Stimulated activated CD4-positive, alpha-beta T cell treated with anti-CD3 and anti-CD28 coated beads, Interleukin-1b, Interleukin-23, amount 100 ng/mL, for 48 hours (primary cell): ENCODE measurements around the gene TMEM132C.

ENCODE experiments used
- DNase-seq: peaks from one replicate; pipeline ENCODE4 v3.0.0-alpha.2; 2020

The TMEM132C gene

DNA sequence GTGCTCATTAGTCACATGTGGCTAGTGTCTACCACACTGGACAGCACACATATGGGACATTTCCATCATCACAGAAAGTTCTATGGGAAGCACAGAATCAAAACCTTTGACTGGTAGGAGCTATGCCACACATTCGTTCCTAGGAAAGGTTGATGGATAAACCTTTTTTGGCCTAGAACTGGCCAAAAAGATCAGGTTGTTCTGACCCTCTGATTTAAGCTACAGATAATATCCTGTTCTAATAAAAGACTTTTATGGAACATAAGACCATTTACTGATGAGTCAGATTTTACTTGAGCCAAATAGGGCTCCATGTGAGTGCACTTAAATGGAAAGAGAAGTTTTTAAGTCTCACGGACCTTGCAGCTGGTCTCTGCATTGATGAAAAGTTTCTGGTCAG, 413.6 kb downstream of the TMEM132C start:
- no peak for DNase-seq

DNA sequence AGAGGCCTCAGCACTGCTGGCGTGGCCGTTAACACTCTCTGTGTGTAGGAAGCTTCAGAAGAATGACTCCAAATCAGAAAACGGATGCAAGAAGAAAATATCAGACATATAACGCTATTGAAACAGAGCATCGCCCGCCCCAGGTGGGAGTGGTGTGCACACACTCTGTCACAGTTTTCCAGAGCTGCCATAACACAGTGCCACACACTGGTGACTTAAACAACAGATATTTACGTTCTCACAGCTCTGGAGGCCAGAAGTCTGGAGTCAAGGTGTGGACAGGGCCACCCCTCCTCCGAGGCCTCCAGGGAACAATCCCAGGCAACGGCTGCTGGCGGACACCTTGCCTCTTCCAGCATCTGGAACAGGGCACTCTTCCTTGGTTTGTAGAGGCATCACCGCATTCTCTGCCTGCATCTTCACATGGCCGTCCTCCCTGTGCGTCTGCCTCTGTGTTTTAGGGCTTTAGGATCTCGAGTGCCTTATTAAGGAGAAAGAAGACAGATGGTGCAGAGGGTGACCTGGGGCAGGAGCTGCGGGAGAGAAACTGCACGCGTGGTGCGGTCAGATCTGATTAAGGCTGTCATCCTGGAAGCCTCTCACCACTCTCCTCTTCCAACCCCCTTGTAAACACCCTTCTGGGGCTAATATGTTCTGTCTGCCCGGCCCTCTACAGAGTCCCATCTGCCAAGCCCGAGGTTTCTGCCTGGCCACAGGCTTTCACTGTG, 415.7 kb downstream of the TMEM132C start:
- no peak for DNase-seq

DNA sequence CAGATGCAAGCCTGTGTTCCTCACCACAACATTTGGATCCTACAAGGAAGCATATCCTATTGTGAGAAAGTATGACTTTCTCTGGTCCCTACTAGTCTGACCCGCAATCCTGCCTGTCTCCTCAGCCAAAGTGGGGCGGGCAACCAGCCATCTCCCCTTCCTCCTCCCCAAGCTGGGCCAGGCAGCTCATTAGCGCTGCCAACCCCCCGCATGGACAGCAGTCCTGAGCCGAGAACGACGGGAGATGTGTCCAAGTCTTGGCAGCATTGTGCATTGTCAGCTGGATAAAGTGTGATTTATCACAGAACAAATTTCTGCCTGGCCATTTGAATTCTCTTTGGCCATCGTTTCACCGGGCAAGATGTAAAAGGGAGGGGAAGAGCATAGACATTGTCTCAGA, 417.4 kb downstream of the TMEM132C start:
- no peak for DNase-seq

DNA sequence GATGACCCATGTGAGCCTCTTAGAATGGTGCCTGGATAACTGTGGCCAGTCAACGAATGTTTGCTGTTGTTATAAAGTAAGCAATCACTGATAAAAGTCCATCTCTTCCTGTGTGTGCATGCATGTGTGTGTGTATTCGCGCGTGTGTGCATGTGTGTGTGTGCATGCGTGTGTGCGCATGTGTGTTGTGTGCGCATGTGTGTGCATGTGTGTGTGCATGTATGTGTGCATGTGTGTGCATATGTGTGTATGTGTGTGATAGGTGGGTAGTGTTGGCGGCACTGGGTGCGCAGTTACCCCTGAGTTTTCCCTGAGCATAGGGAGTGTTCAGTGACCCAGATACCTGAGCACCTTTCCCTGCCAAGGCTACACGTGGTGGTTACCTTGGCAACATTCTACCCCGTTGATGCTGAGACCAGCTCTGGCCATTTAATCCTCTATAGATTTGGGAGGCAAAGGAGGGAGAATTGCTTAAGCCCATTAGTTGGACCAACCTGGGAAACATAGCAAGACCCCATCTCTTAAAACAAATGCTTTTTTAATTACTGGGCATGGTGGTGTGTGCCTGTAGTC, 419.0 kb downstream of the TMEM132C start:
- DNase-seq = no peak

DNA sequence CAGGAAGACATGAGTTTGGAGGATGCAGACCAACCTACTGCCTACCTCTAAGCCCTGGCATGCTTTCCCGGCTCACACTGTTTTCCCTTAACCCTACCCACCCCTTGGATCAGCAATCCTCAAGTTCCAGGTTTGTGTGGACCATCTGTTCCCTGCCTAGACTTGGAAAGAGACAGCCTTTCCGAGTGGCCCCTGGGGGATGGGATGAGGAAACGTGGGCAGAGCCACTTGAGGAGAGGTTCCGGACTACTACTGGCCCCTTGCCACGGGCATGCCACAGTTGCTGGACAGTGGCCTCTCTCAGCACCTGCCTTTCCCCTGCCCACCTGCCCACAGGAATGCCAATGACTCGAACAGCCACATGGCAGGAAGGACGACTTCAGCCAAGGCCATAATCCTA, 420.9 kb downstream of the TMEM132C start:
- no peak for DNase-seq

DNA sequence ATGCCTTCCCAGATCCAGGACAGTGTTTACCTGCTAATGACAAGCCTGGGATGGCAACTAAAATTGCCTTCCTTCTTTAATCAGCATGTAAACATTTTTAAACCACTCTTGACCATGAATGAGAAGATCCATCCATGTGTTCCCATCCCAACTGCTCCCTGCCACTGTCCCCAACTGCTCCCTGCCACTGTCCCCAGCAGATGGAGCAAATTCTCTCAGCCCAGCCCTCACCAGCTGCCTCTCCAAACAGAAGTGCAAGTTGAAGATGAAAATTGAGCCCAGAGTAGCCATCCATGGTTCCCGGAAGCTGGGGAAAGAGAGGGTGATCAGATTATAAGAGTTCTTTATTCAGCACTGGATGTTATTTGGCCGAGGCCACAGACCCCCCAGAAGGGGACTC, 423.7 kb downstream of the TMEM132C start:
- DNase-seq = no peak

DNA sequence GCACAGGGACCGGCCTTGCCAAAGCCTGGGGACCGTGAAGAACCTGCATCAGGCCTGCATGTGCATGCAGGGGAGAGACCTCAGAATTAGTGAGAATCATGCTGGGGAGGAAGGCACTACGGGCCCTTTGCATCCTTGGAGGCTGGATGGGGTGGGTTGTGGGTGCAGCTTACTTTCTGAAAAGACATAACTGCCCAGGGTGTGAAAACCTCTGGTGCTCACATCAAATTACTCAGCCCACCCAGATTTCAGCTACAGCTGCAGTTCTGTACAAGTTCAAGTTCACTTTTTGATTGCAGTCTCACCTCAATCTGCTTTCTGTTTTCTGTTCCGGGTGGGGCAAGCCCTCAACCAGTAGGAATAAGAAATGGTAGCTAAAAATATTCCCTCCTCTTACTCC, 426.1 kb downstream of the TMEM132C start:
- no peak for DNase-seq

DNA sequence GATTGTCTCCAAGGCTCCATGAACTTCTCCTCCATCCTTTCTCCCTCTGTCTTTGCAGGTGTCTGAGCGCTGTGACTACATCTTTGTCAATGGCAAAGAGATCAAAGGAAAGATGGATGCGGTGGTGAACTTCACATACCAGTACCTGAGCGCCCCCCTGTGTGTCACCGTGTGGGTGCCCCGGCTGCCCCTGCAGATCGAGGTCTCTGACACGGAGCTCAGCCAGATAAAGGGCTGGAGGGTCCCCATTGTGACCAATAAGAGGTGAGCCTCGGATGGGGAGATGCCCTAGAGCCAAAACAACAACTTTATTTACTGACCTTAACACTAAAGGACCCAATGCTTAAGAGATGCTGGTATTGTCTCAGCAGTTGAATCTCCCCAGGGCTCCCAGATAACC, 426.8 kb downstream of the TMEM132C start:
- DNase-seq = no peak

DNA sequence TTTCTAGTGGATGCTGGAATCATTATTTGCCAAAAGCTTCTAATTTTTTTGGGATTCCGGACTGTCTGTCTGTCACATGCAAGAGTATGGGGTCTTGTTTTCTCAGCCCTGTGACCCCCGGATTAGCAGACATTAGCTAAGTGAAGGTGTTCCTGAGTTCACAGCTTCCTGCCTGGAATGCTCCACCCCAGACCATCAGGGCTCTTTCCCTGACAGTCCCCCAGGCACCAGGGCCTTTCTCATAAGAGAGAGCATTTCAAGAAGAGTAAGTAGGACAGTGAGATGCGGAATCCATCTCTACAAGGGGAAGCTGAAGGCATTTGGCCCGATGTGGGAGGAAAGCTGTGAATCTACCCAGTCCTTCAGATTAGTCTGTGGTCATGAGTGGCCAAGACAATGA, 427.5 kb downstream of the TMEM132C start:
- DNase-seq = no peak

DNA sequence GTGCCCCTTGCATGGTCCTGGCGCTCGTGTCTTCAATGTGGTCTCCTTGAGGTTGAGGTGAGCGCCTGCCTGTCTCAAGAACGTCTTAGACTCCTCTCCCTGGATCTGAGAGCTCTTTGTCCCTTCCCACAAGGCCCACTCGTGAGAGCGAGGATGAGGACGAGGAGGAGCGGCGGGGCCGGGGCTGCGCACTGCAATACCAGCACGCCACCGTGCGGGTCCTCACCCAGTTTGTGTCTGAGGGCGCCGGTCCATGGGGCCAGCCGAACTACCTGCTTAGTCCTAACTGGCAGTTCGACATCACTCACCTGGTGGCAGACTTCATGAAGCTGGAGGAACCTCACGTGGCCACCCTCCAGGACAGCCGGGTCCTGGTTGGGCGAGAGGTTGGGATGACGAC, 428.7 kb downstream of the TMEM132C start:
- no peak for DNase-seq

DNA sequence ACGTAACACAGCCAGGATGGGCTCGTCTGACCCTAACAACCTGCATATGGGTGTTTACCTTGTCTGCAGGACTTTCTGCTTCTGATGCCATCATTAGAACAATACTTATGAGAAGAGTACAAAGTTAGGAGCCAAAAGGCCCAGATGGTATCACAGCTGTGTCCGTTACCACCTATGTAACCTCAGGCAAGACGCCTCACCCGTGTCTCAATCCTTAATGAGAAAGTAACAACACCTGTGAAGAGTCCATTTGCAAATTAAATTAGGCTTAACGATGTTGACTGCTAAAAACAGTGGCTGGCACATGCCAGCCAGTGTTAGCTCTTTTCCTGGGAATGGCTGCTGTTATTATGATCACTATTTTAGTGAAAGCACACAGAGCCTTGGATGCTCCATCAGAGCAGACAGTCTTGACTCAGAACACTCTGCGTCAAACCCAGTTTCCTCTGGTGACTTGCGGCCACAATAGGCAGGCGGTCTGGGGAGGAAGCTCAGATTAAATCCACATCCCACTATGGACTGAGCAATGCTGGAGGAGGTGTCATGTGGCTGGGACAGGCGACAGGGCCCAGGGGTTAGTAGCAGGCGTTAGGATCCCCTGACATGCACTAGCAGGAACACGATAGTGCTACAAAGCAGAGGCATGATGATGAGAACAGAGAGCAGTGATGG, 431.5 kb downstream of the TMEM132C start:
- no peak for DNase-seq

DNA sequence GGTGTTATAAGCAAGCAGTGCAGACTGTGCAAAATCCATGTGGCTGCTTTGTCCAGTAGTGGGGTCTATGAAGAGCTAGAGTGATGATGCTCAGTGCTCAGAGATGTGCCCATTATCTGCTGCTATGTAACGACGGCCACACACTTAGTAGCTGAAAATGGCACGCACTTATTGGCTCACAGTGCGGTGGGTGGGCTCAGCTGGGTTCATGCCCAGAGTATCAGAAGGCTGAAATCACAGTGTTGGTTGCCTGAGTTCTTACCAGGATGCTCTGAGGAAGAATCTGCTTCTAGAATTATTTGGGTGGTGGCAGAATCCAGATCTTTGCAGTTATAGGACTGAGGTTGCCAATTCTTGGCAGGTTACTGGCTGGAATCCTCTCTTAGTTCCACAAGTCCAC, 432.1 kb downstream of the TMEM132C start:
- DNase-seq = no peak

DNA sequence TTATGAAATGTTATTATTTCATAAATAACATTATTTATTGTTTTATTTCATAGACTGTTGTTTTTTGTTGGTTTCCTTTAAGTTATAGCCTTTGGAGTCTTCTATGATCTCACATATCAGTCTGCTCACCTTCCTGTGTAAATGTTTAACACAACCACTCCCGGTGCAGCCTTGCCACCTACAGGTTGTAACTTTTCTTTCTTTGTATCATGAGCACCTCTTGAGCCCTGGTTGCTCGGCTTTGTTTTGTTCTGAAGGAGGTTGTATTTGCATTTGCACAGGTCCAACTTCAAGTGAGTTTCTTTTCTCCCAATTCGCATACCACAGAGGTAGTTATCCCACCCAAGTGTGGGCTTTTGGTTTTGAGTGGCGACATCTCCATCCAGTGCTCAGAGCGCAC, 435.4 kb downstream of the TMEM132C start:
- DNase-seq = no peak

DNA sequence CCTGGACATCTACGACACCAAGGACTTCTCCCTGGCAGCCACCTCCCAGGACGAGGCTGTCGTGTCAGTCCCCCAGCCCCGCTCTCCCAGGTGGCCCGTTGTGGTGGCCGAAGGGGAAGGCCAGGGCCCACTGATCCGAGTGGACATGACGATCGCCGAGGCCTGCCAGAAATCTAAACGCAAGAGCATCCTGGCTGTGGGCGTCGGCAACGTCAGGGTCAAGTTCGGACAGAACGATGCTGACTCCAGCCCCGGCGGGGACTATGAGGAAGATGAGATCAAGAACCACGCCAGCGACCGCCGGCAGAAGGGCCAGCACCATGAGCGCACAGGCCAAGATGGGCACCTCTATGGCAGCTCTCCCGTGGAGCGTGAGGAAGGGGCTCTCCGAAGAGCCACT, 438.2 kb downstream of the TMEM132C start:
- DNase-seq = no peak

DNA sequence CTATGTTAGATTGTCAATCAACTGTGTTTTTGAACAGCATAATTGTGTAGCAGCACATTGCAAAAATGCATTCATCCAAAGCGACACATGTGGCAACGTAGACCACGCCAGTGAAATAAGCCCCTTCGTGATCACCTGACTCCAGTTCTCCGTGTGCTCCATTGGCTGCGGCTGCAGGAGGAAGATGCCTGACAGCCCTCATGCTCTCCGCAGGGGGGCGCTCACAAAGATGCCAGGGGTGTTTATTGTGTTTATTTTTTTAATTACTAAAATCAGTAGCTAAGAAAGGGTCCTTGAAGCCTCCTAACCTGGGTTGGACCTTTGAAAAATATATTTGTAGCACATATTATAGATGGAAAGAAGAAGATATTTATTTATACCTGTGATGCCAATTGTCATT, 440.5 kb downstream of the TMEM132C start:
- no peak for DNase-seq

DNA sequence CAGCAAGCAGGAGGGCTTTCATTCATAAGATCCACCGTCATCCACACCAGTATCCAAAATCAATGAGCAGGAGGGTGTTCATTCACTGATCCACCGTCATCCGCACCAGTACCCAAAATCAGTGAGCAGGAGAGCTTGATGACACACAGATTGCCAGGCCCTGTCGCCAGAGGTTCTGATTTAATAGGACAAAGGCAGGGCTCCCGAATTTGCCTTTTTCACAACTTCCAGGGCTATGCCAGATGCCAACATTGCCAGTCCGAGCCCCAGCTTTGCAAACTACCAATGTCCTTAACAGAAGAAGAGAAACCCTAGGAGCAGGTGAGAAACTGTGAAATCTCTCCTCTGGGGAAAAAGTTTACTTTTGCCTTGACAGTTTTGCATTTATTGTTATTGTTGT, 441.8 kb downstream of the TMEM132C start:
- DNase-seq = no peak

DNA sequence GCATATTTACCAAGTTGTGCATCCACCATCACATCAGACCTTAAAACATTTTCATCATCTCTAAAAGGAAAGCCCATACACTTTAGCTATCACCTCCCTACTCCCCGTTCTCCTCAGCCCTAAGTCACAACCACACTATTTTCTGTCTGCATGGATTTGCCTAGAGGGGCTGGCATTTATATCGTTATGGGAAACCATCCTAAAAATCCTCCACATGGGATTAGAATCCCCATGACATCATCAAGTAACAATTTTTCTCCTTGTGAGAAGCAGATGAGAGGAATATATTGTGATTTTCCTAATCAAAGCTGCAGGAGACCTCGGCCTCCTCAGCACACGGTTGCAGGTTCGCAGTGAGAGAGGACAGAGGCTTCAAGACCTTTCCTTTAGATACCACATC, 442.7 kb downstream of the TMEM132C start:
- no peak for DNase-seq

DNA sequence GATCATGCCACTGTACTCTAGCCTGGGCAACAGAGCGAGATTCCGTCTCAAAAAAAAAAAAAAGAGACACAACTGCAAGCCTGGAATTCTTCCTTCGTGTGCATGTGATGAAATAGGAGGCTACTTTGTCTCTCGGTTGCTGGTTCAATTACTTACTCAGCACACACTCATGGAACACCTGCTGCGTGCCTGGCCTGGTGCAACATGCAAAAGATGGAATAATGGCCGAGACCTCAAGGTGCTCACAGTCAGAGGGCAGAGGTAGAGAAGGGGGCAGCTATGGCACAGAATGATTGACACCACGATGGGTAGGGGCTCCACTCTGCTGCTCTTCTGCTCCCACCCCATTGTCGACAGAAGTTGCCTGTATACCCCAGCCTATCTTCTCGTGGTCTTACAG, 444.5 kb downstream of the TMEM132C start:
- no peak for DNase-seq

DNA sequence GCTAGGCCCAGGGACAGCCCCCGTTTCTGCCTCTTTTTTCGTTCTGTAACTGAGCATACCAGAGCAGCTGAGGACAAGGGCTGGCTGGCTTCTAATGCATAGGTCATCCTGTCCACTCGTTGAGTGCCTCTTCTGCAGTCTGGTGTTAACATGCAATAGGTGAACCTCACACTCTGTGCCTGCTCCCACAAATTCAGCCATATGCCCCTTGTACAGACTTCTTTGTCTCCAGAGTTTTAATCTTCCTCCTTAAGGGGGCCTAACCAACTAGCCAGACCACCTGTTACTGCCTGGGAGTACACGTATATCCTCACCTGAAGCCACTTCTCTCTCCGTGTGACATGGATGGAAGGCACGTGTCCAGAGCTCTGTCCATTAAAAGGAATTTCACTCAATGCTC, 445.7 kb downstream of the TMEM132C start:
- DNase-seq = no peak

DNA sequence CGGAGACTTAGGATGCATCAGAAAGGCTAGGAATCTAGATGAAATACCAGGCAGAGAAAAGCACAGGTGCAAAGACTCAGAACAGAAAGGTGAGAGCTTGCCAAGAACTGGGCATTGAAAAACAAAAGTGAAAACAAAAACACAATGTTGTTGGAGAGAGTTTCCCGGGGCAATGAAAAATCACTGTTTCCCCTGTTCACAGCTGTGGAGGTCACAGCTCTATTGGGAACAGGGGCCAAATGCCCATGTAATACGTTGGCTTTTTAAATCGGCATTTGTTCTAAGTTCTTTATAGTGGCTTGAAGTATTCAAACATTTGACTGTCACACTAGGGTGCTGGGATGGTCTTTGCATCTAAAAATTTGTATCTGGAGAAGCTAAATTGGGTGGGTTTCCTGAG, 448.5 kb downstream of the TMEM132C start:
- no peak for DNase-seq

DNA sequence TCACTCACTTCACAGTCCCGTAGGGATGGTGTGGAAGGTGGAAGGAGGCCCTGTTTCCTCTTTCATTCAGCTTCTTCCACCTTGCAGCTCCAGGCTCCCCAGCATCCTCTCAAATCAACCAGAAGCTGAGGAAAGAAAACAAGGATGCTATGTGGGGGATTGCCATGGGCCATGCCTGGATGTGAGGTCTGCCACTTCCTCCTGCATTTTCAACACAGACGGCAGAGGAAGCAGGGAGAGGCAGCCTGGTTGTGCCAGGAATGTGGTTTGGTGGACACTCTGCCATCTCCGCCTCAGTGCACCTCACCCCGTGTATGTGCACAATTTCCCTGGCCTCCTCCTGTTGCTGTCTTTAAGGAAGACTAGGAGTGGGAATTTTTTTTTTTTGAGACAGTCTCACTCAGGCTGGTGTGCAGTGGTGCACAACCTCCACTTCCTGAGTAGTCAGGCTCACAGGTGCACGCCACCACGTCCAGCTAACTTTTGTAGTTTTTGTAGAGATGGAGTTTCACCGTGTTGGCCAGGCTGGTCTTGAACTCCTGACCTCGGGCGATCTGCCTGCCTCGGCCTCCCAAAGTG, 457.6 kb downstream of the TMEM132C start:
- no peak for DNase-seq

DNA sequence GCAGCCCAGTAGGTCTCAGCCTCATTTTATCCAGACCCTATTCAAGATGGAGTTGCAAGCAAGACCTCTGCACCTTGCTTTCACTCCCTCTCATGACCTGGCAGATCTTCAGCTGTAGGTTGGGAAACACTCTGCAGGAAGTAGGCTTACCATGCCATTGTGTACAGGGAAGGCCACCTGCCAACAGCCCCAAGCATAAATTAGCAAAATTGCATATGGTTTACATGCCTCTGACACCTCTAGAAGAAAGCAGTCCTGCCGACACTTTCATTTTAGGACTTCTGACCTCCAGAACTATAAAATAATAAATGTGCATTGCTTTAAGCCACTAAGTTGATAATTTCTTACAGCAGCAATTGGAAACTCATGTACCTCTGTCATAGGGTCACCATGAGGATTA, 459.9 kb downstream of the TMEM132C start:
- no peak for DNase-seq

DNA sequence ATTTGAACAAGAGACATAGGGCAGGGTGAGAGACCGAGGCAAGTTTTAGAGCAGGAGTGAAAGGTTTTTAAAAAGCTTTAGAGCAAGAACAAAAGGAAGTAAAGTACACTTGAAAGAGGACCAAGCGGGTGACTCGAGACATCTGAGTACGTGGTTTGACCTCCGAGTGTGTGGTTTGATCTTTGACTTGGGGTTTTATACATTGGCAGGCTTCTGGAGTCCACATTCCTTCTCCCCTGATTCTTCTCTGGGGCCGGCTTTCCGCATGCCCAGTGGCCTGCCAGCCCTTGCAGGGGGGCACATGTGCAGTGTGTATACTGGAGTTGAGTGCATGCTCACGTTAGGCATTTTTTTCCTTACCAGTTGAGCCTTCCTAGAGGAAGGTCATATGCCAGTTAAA, 460.5 kb downstream of the TMEM132C start:
- DNase-seq = no peak

DNA sequence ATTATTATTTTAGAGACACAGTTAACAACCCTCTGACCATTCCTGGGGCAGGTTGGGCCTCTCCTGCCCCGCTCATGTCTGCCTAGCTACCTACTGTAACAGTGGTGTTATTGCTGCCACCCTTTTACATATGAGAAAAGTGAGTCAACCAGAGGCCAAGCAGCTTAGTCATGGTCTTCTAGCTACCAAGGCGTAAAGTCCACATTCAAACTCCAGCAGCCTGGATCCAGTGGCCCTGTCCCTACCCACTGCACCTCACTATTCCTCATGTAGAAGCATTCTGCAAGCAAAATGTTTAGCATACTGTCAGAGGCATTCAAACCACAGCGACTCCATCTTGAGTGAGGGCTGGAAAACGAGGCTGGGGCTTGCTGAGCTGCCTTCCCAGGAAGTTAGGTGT, 461.0 kb downstream of the TMEM132C start:
- no peak for DNase-seq
